Measurements from ENCODE around the gene YLPM1. TPM values are rescaled to one million over a fixed set of nuclear protein-coding genes. Genes with fewer than 3 reads are reported as not detected.

YLPM1 gene
- total and polyA plus RNA-seq, 8 donors, result 11.9 to 114 (median 42.9) TPM

GRCh38 chr14:74846168-74846567 lies 83.1 kb downstream of the YLPM1 start:
- H3K36me3 ChIP-seq, result peaks cover 0 to 2% (median under 1%) of the 10 kb centered on the region in 4 donors
- intact Hi-C loops (cut with DNase I; ENCODE audit: low total_unique reads), result no loop called here
- 18 to 38% (median 27%) methylated on average over 3 of the region's 3 CpGs for WGBS, 5 donors
- DNase-seq, result no peak
- H3K27me3 ChIP-seq, result no peaks in the 10 kb centered on the region
- peaks cover 0 to 14% (median 2%) of the 10 kb centered on the region in 4 donors for H3K4me1 ChIP-seq
- no peak for TF ChIP-seq POLR2AphosphoS5 (IDR thresholded peaks at IDR 0.05)
- no peak for TF ChIP-seq CTCF (IDR thresholded peaks at IDR 0.05)
- no peak for TF ChIP-seq POLR2A (IDR thresholded peaks at IDR 0.05)
- TF ChIP-seq EP300 (IDR thresholded peaks at IDR 0.05), result no peak
- no peak overlapping the region for H3K27ac ChIP-seq
- no peak overlapping the region for H3K4me3 ChIP-seq
- H3K9me3 ChIP-seq, result no peaks in the 10 kb centered on the region

- 93 to 98% (median 94%) methylated on average over 1 of the region's 1 CpG for WGBS, 5 donors
- intact Hi-C loops (cut with DNase I; ENCODE audit: low total_unique reads), result no loop called here
- TF ChIP-seq EP300 (IDR thresholded peaks at IDR 0.05) (no peak), CTCF (IDR thresholded peaks at IDR 0.05) (no peak), POLR2AphosphoS5 (IDR thresholded peaks at IDR 0.05) (no peak), POLR2A (IDR thresholded peaks at IDR 0.05) (no peak)
- no peak for DNase-seq
- Histone ChIP-seq H3K27me3 (no peaks in the 10 kb centered on the region), H3K27ac (no peak overlapping the region), H3K36me3 (no peaks in the 10 kb centered on the region), H3K9me3 (no peaks in the 10 kb centered on the region), H3K4me3 (no peak overlapping the region), H3K4me1 (peaks cover 0 to 8% (median 2%) of the 10 kb centered on the region in 4 donors)
Observed at GRCh38 chr14:74846968-74847665, 84.0 kb downstream of the YLPM1 start.

GRCh38 chr14:74848768-74849167 lies 85.7 kb downstream of the YLPM1 start:
- no peak for DNase-seq
- H3K27me3 ChIP-seq, result no peaks in the 10 kb centered on the region
- H3K4me3 ChIP-seq, result no peak overlapping the region
- intact Hi-C loops (cut with DNase I; ENCODE audit: low total_unique reads), result no loop called here
- 82 to 93% (median 89%) methylated on average over 2 of the region's 2 CpGs for WGBS, 5 donors
- no peaks in the 10 kb centered on the region for H3K36me3 ChIP-seq
- H3K27ac ChIP-seq, result no peak overlapping the region
- no peak for TF ChIP-seq POLR2A (IDR thresholded peaks at IDR 0.05)
- TF ChIP-seq CTCF (IDR thresholded peaks at IDR 0.05), result no peak
- no peaks in the 10 kb centered on the region for H3K9me3 ChIP-seq
- H3K4me1 ChIP-seq, result peaks cover 3 to 22% (median 16%) of the 10 kb centered on the region in 4 donors

- WGBS, 5 donors, result 25 to 38% (median 31%) methylated on average over 2 of the region's 2 CpGs
- Histone ChIP-seq H3K4me1 (peaks cover 7 to 32% (median 22%) of the 10 kb centered on the region in 4 donors), H3K27ac (peak overlapping the region in 4 of 5 donors; percentile 38 to 57 (median 50)), H3K9me3 (no peaks in the 10 kb centered on the region), H3K27me3 (no peaks in the 10 kb centered on the region), H3K36me3 (no peaks in the 10 kb centered on the region), H3K4me3 (no peak overlapping the region)
- intact Hi-C loops (cut with DNase I; ENCODE audit: low total_unique reads), result no loop called here
- TF ChIP-seq POLR2AphosphoS5 (IDR thresholded peaks at IDR 0.05), result peak in 2 of 3 donors; percentile 30 to 57
- no peak for TF ChIP-seq POLR2A (IDR thresholded peaks at IDR 0.05)
- peak in 1 of 2 donors; percentile 57 for DNase-seq
Observed at GRCh38 chr14:74852922-74853530, 89.9 kb downstream of the YLPM1 start.

- intact Hi-C loops (cut with DNase I; ENCODE audit: low total_unique reads), result no loop called here
- TF ChIP-seq POLR2A (IDR thresholded peaks at IDR 0.05), result no peak
- no peak for TF ChIP-seq CTCF (IDR thresholded peaks at IDR 0.05)
- TF ChIP-seq EP300 (IDR thresholded peaks at IDR 0.05), result no peak
- no peak for TF ChIP-seq POLR2AphosphoS5 (IDR thresholded peaks at IDR 0.05)
- Histone ChIP-seq H3K36me3 (no peaks in the 10 kb centered on the region), H3K4me1 (peaks cover 7 to 32% (median 22%) of the 10 kb centered on the region in 4 donors), H3K9me3 (no peaks in the 10 kb centered on the region), H3K27ac (peak overlapping the region in 4 of 5 donors; percentile 38 to 57 (median 50)), H3K4me3 (no peak overlapping the region), H3K27me3 (no peaks in the 10 kb centered on the region)
- 14 to 36% (median 20%) methylated on average over 4 of the region's 4 CpGs for WGBS, 5 donors
- peak in 1 of 2 donors; percentile 40 for DNase-seq
Observed at GRCh38 chr14:74853581-74853980, 90.5 kb downstream of the YLPM1 start.

All from stomach (tissue), 9 donors.